Neural cell (in vitro differentiated cells): ENCODE results near the gene TRMO. TPM values are rescaled to one million over a fixed set of nuclear protein-coding genes. Genes with fewer than 3 reads are reported as not detected.

ENCODE experiments used
- H2AFZ ChIP-seq: fragments of 200-600, 300-800 bp; sonication (generic), shearing (Covaris generic); 2 replicates; pipeline ENCODE4 v1.6.0; 2014; ENCODE audit warnings: low read depth, mild to moderate bottlenecking, antibody characterized with exemption, low read length, moderate library complexity
- H3F3A ChIP-seq: fragments of 200-600 bp; shearing (Covaris generic); 2 replicates; pipeline ENCODE4 v1.6.1; 2016; ENCODE audit warnings: mild to moderate bottlenecking, moderate library complexity, mixed read lengths, antibody characterized with exemption, low read length; ENCODE audit not compliant: insufficient read depth, poor library complexity, severe bottlenecking
- H3K27ac ChIP-seq: fragments of 200-600, 300-800 bp; sonication (generic), shearing (Covaris generic); 2 replicates; pipeline ENCODE4 v1.5.1; 2014; ENCODE audit warnings: mild to moderate bottlenecking, low read length, moderate library complexity
- H3K27me3 ChIP-seq: fragments of 300-800, 200-600 bp; sonication (generic), shearing (Covaris generic); 2 replicates; pipeline ENCODE4 v1.6.0; 2014; ENCODE audit warnings: mild to moderate bottlenecking, low read depth, low read length, moderate library complexity; ENCODE audit not compliant: insufficient read depth
- H3K36me3 ChIP-seq: fragments of 300-800, 200-600 bp; sonication (generic), shearing (Covaris generic); 2 replicates; pipeline ENCODE4 v1.5.1; 2014; ENCODE audit warnings: mild to moderate bottlenecking, antibody characterized with exemption, low read length, moderate library complexity; ENCODE audit not compliant: insufficient read depth
- H3K4me2 ChIP-seq: fragments of 300-800, 200-600 bp; sonication (generic), shearing (Covaris generic); 2 replicates; pipeline ENCODE4 v1.6.0; 2014; ENCODE audit warnings: mild to moderate bottlenecking, low read length
- H3K4me3 ChIP-seq: fragments of 300-800, 200-600 bp; sonication (generic), shearing (Covaris generic); 2 replicates; pipeline ENCODE4 v1.5.1; 2014; ENCODE audit warnings: mild to moderate bottlenecking, low read length, moderate library complexity
- H3K79me2 ChIP-seq: fragments of 200-600 bp; shearing (Covaris generic); replicated peaks from 2 replicates; pipeline ENCODE4 v1.6.0; 2014; ENCODE audit warnings: mild to moderate bottlenecking, low read length, moderate library complexity; ENCODE audit not compliant: insufficient read depth
- H3K9ac ChIP-seq: fragments of 300-800, 200-600 bp; sonication (generic), shearing (Covaris generic); 2 replicates; pipeline ENCODE4 v1.6.1; 2016; ENCODE audit warnings: mild to moderate bottlenecking, low read length, mixed read lengths
- H3K9me2 ChIP-seq: fragments of 200-600 bp; shearing (Covaris generic); 2 replicates; pipeline ENCODE4 v1.6.1; 2016; ENCODE audit warnings: mild to moderate bottlenecking, low read length, mixed read lengths; ENCODE audit not compliant: insufficient read depth
- H3K9me3 ChIP-seq: fragments of 200-600, 300-800 bp; sonication (generic), shearing (Covaris generic); 2 replicates; pipeline ENCODE4 v1.6.1; 2016; ENCODE audit warnings: mild to moderate bottlenecking, mixed run types, low read length, moderate library complexity, mixed read lengths
- H4K20me1 ChIP-seq: fragments of 200-600 bp; shearing (Covaris generic); 2 replicates; pipeline ENCODE4 v1.6.1; 2016; ENCODE audit warnings: mild to moderate bottlenecking, mixed run types; ENCODE audit not compliant: insufficient read depth
- CTCF ChIP-seq: fragments of 450-650 bp; IDR thresholded peaks from 2 replicates; pipeline ENCODE4 v1.5.1; 2014; ENCODE audit warnings: antibody characterized with exemption, mild to moderate bottlenecking, moderate library complexity; ENCODE audit not compliant: poor library complexity, severe bottlenecking
- EZH2 ChIP-seq: fragments of 200-600, 300-800 bp; shearing (Covaris generic), sonication (generic); IDR thresholded peaks from 2 replicates; pipeline ENCODE4 v1.6.1; 2014; ENCODE audit warnings: antibody characterized with exemption, low read length, borderline replicate concordance, mild to moderate bottlenecking; ENCODE audit not compliant: insufficient read depth, poor library complexity, severe bottlenecking
- MXI1 ChIP-seq: fragments of 450-650 bp; conservative IDR thresholded peaks from 2 replicates; pipeline ENCODE4 v1.6.1; 2014; ENCODE audit warnings: antibody characterized with exemption, mild to moderate bottlenecking; ENCODE audit not compliant: poor library complexity, severe bottlenecking
- POLR2AphosphoS5 ChIP-seq: IDR thresholded peaks from 2 replicates; pipeline ENCODE4 v1.6.1; 2012
- RAD21 ChIP-seq: fragments of 450-650 bp; conservative IDR thresholded peaks from 2 replicates; pipeline ENCODE4 v1.6.1; 2014; ENCODE audit warnings: antibody characterized with exemption, mild to moderate bottlenecking, moderate library complexity
- SMC3 ChIP-seq: fragments of 450-650 bp; conservative IDR thresholded peaks from 2 replicates; pipeline ENCODE4 v1.6.1; 2014; ENCODE audit warnings: antibody characterized with exemption, mild to moderate bottlenecking, moderate library complexity; ENCODE audit not compliant: poor library complexity
- TAF1 ChIP-seq: IDR thresholded peaks from 2 replicates; pipeline ENCODE4 v1.6.1; 2012; ENCODE audit warnings: low read depth
- polyA plus RNA-seq: library from polyadenylated mRNA; depleted of rRNA; stranded (reverse); fragments of >200 nt; gene quantifications from 2 replicates; pipeline ENCODE4 v1.2.3, GENCODE V29; 2014
- TF ChIP-seq, protein P1 (sequence below): IDR thresholded peaks from 2 replicates; pipeline ENCODE4 v1.6.1; 2012; ENCODE audit warnings: borderline replicate concordance

The TRMO gene
- polyA plus RNA-seq, 1 donor from 2014 or later = 15.4 TPM

GRCh38 chr9:97924386-97924785 lies 2.1 kb upstream of the TRMO start:
- Histone ChIP-seq H3K9ac (no peak overlapping the region), H3K4me2 (no peak overlapping the region), H3K9me2 (no peaks in the 10 kb centered on the region), H3K9me3 (no peaks in the 10 kb centered on the region), H3K36me3 (no peaks in the 10 kb centered on the region), H3F3A (no peaks in the 10 kb centered on the region), H4K20me1 (no peaks in the 10 kb centered on the region), H3K27ac (no peak overlapping the region), H3K79me2 (peaks cover 4% of the 10 kb centered on the region), H3K27me3 (peaks cover 39% of the 10 kb centered on the region), H3K4me3 (no peak overlapping the region), H2AFZ (no peak overlapping the region)
- TF ChIP-seq SMC3 = no peak
- no peak for TF ChIP-seq POLR2AphosphoS5
- TF ChIP-seq, protein P1, sequence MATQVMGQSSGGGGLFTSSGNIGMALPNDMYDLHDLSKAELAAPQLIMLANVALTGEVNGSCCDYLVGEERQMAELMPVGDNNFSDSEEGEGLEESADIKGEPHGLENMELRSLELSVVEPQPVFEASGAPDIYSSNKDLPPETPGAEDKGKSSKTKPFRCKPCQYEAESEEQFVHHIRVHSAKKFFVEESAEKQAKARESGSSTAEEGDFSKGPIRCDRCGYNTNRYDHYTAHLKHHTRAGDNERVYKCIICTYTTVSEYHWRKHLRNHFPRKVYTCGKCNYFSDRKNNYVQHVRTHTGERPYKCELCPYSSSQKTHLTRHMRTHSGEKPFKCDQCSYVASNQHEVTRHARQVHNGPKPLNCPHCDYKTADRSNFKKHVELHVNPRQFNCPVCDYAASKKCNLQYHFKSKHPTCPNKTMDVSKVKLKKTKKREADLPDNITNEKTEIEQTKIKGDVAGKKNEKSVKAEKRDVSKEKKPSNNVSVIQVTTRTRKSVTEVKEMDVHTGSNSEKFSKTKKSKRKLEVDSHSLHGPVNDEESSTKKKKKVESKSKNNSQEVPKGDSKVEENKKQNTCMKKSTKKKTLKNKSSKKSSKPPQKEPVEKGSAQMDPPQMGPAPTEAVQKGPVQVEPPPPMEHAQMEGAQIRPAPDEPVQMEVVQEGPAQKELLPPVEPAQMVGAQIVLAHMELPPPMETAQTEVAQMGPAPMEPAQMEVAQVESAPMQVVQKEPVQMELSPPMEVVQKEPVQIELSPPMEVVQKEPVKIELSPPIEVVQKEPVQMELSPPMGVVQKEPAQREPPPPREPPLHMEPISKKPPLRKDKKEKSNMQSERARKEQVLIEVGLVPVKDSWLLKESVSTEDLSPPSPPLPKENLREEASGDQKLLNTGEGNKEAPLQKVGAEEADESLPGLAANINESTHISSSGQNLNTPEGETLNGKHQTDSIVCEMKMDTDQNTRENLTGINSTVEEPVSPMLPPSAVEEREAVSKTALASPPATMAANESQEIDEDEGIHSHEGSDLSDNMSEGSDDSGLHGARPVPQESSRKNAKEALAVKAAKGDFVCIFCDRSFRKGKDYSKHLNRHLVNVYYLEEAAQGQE = no peak
- TF ChIP-seq TAF1 = no peak
- TF ChIP-seq MXI1 = no peak
- no peak for TF ChIP-seq CTCF
- no peak for TF ChIP-seq RAD21
- TF ChIP-seq EZH2 = no peak

- Histone ChIP-seq H3K36me3 (no peaks in the 10 kb centered on the region), H2AFZ (no peak overlapping the region), H3K27ac (peak overlapping the region; percentile 3), H3K27me3 (peaks cover 32% of the 10 kb centered on the region), H3K9me3 (no peaks in the 10 kb centered on the region), H3K9ac (no peak overlapping the region), H3K4me2 (peak overlapping the region; percentile 42), H3K79me2 (peaks cover 7% of the 10 kb centered on the region), H3K4me3 (peak overlapping the region; percentile 69), H3K9me2 (no peaks in the 10 kb centered on the region), H3F3A (no peaks in the 10 kb centered on the region), H4K20me1 (no peaks in the 10 kb centered on the region)
- TF ChIP-seq CTCF (peak; percentile 99), SMC3 (peak; percentile 93), TAF1 (no peak), RAD21 (peak; percentile 88)
These were observed 1.3 kb upstream of the TRMO start for GRCh38 chr9:97923529-97924108.
